LHCN-M2 (cell line): ENCODE measurements around the gene SLC8A1. TPM values are rescaled to one million over a fixed set of nuclear protein-coding genes. Genes with fewer than 3 reads are reported as not detected.
A peak's percentile ranks its signal among the peaks of the same experiment; 100 is the strongest.

Source experiments
- DNase-seq: peaks from one replicate; pipeline ENCODE4 v3.0.0-alpha.2; 2012; ENCODE audit warnings: low read depth
- total RNA-seq: library from RNA; depleted of rRNA; stranded (reverse); fragments of >200 nt; gene quantifications from 2 replicates; pipeline ENCODE4 v1.2.3, GENCODE V29; 2014

The SLC8A1 gene
- total RNA-seq, 1 experiment from 2014 or later, result 22.5 TPM

GRCh38 chr2:40357667-40358066 is 94.2 kb downstream of the SLC8A1 start:
- DNase-seq, result no peak

GRCh38 chr2:40355451-40355850 is 96.4 kb downstream of the SLC8A1 start:
- DNase-seq, result no peak

GRCh38 chr2:40353231-40353630 is 98.7 kb downstream of the SLC8A1 start:
- no peak for DNase-seq

GRCh38 chr2:40352703-40353099 is 99.2 kb downstream of the SLC8A1 start:
- DNase-seq, result peak; percentile 28

GRCh38 chr2:40352041-40352702 is 99.7 kb downstream of the SLC8A1 start:
- peak; percentile 76 for DNase-seq

GRCh38 chr2:40348665-40349064 is 103.2 kb downstream of the SLC8A1 start:
- peak; percentile 83 for DNase-seq

- no peak for DNase-seq
Measured at GRCh38 chr2:40348038-40348437, 103.9 kb downstream of the SLC8A1 start.

- peak; percentile 33 for DNase-seq
Measured at GRCh38 chr2:40346535-40347354, 105.1 kb downstream of the SLC8A1 start.

- DNase-seq, result no peak
Measured at GRCh38 chr2:40344364-40344763, 107.5 kb downstream of the SLC8A1 start.

- DNase-seq, result peak; percentile 75
Measured at GRCh38 chr2:40343902-40344301, 108.0 kb downstream of the SLC8A1 start.

- peak; percentile 66 for DNase-seq
Measured at GRCh38 chr2:40341198-40341597, 110.7 kb downstream of the SLC8A1 start.

- no peak for DNase-seq
Measured at GRCh38 chr2:40339026-40339425, 112.9 kb downstream of the SLC8A1 start.

- peak; percentile 77 for DNase-seq
Measured at GRCh38 chr2:40332191-40332826, 119.6 kb downstream of the SLC8A1 start.

- no peak for DNase-seq
Measured at GRCh38 chr2:40330096-40330495, 121.8 kb downstream of the SLC8A1 start.

- DNase-seq, result no peak
Measured at GRCh38 chr2:40329739-40330030, 122.2 kb downstream of the SLC8A1 start.

GRCh38 chr2:40325116-40325515 is 126.8 kb downstream of the SLC8A1 start:
- DNase-seq, result no peak

- DNase-seq, result no peak
Measured at GRCh38 chr2:40324656-40325055, 127.2 kb downstream of the SLC8A1 start.

GRCh38 chr2:40321822-40322221 is 130.1 kb downstream of the SLC8A1 start:
- DNase-seq, result no peak

GRCh38 chr2:40321016-40321623 is 130.8 kb downstream of the SLC8A1 start:
- DNase-seq, result no peak

- no peak for DNase-seq
Measured at GRCh38 chr2:40318921-40319320, 133.0 kb downstream of the SLC8A1 start.

GRCh38 chr2:40317761-40318160 is 134.1 kb downstream of the SLC8A1 start:
- no peak for DNase-seq

- peak; percentile 60 for DNase-seq
Measured at GRCh38 chr2:40317046-40317445, 134.8 kb downstream of the SLC8A1 start.
